Jurkat, Clone E6-1 (cell line): Measurements from ENCODE around the gene TOM1L2.

Experiments used
- DNase-seq: peaks from one replicate; pipeline ENCODE4 v3.0.0-alpha.2; 2011; ENCODE audit warnings: low read depth, low spot score
- H3K4me3 ChIP-seq: 2 replicates; pipeline ENCODE4 v1.5.1; 2011; ENCODE audit warnings: mild to moderate bottlenecking, low read length, control low read depth, moderate library complexity

TOM1L2 gene

GRCh38 chr17:17847118-17847689 is 125.0 kb downstream of the TOM1L2 start:
- DNase-seq, result no peak

GRCh38 chr17:17846645-17847044 is 125.6 kb downstream of the TOM1L2 start:
- DNase-seq, result no peak
- H3K4me3 ChIP-seq, result no peak overlapping the region

More at GRCh38 chr17:17847118-17847689, 125.0 kb downstream of the TOM1L2 start:
- no peak overlapping the region for H3K4me3 ChIP-seq

GRCh38 chr17:17846003-17846402 is 126.2 kb downstream of the TOM1L2 start:
- H3K4me3 ChIP-seq, result no peak overlapping the region
- no peak for DNase-seq

DNA sequence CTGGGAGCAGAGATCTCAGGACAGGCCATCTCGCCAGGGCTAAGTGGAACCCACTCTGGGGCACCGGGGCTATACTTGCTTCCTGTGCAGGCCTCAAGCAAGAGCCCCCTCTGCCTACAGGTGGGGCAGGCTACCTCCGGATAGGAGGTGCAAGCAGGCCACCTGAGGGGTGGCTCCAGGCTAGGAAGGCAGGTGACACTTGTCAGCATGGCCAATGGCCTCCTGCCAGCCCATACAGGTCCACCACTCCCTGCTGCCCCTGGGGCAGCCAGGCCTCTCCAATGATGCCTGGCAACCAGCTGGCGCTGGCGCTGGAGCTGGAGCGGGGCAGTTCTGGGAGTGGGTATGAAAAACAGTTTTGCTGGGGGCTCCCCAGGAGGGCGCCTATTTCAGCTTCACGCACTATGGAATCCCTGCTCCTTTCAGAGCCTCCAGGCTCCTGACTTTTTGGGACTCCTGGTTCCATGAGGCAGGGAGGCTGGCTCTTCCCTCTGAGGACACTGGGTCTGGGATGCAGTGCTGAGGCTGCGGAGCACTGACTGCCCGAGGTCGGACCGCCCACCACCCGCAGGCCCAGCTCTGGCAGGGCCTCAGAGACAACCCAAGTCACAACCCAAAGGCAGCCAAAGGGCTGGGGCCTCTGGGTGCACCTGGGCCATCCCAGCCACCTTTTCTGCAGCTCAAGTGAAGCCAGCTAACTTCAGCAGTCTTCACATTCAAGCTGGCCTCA is 127.0 kb downstream of the TOM1L2 start:
- no peak overlapping the region for H3K4me3 ChIP-seq
- DNase-seq, result no peak

- DNase-seq, result no peak
- no peak overlapping the region for H3K4me3 ChIP-seq
Observed at GRCh38 chr17:17844500-17844899, 127.7 kb downstream of the TOM1L2 start.

DNA sequence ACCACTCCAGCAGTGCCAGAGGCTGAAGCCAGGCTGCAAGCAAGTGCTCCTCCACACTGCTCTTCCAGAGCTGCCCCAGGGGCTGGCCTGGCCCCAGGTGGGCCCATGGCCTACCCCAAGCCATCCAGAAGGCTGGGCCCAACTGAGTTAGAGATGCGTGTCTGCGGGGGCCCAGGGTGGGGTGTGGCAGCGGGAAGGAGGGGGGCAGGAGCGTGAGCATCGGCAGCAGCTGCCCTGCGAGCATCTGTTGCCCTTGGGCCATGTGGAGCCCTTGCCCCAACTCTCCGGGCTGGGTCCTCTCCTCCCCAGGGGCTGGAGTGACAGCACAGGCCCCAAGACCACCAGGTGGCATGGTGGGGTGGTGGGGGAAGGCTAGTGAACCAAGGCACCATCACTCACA is 128.1 kb downstream of the TOM1L2 start:
- DNase-seq, result no peak
- no peak overlapping the region for H3K4me3 ChIP-seq

GRCh38 chr17:17843096-17843495 is 129.1 kb downstream of the TOM1L2 start:
- no peak for DNase-seq
- H3K4me3 ChIP-seq, result no peak overlapping the region

DNA sequence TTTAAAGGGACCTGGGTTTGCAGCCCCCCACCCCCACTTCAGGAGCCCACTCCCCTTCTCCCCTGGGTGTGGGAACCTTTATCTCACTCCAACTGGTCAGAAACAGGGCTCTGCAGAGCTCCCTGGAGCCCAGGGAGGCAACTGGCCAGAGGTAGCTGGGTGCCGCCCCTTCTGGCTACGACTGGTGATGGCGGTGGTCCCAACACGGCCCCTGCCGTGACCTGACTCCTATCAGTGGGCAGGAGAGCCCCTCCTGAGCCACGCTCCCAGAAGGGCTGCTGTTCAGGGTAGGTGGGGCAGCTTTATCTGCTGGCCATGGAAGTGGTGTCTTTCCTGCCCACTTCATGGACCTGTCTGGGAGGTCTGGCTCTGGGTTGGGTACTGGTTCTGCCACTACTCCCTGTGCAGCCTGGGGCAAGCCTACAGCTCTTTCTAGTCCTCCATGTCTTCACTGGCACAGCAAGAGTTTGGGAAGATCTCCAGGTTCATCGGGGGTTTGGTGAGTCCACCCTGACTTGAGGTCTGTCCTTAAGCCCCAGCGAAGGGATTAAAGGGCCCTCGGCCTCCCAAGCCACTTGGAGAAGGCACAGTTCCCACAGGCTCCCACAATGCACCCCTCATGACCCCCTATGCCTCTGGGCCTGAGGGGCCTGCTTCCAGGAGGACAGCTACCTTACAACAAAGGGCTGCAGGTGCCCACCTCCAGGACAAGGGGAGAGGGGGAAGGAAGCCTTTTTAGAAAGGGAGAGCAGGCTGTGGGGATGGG is 129.9 kb downstream of the TOM1L2 start:
- DNase-seq, result no peak
- no peak overlapping the region for H3K4me3 ChIP-seq

- DNase-seq, result no peak
- H3K4me3 ChIP-seq, result no peak overlapping the region
Observed at GRCh38 chr17:17841601-17842025, 130.6 kb downstream of the TOM1L2 start.

- DNase-seq, result no peak
- no peak overlapping the region for H3K4me3 ChIP-seq
Observed at GRCh38 chr17:17840751-17841591, 131.2 kb downstream of the TOM1L2 start.

DNA sequence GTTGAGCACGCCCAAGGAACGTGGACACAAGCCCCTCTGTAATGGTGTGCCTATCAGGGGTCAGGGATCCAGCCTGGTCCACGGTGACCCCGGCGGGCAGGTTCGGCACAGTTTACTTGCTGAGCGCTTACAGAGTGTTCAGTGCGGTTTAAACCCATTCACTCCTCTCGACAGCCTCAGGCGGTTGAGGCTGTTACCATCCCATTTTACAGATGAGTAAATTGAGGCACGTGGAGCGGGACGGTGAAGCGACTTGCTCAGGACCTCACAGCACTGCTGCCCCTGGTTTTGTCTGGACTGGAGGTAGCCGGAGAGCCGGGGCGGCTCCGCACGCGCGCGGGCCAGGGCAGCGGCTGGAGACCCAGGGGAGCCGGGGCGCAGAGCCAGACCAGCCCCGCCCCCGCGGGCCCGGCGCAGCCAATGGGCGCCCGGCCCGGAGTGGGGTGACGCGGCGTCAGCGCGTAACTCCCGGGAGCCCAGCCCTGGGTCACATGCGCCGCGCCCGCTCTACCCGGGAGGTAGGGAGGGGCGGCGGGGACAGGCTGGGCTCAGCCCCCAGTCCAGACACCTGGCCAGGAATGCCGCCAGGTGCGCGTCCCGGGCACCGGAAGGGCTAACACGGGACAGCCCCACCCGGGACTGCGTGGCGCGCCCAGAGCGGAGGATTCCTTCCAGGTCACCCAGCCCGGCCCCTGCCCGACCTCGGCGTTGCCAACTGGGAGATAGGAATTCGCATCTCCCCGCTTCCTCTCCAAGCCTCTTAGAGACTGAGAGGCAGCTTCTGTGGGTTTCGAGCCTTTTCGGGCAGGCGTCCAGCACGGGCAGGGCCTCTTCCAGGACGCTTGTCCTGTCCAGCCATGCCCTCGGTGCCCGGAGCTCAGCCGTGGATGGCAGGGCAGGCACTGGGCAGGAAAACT is 132.2 kb downstream of the TOM1L2 start:
- H3K4me3 ChIP-seq, result no peak overlapping the region
- DNase-seq, result no peak

DNA sequence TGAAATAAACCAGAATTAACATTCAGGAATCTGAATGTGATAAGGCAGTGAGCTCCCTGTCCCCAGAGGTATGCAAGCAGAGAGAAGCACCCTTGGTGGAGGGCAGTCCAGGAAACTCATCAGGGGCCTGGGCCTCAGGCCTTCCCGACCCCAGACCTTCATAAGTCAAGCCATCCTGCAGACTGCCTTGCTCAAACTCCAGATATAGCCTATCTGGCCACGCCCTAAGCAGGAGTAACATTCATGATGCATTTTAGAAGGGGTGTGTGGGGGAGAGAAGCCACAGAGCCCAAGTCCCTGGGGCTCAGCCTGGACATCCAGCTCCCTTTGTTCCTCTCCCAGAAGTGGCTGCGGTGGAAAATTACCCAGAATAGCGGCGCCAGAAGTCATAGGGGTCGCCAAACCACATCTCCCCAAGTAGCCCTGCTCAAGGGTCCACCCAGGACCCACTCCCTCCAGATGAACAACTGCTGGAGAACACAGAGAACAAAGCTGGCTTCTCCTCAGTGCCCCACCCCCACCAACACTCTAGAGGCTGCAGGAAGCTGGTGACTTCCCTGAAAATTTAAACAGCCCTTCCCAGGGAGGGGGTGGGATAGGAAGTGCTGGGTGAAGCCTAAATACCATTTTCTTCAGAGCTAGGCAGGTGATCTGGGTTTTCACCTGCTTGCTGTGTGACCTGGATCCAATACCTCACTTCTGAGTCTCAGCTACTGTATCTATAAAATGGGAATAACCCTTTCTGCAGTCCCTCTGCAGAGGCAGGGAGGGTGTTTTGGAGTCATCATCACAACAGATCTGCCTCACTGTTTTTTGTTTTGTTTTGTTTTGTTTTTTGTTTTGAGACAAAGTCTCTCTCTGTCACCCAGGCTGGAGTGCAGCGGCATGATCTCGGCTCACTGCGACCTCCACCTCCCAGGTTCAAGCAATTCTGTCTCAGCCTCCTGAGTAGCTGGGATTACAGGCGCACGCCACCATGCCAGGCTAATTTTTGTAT is 133.9 kb downstream of the TOM1L2 start:
- DNase-seq, result no peak
- no peak overlapping the region for H3K4me3 ChIP-seq

GRCh38 chr17:17837380-17837821 is 134.8 kb downstream of the TOM1L2 start:
- peak overlapping the region; percentile 83 for H3K4me3 ChIP-seq
- no peak for DNase-seq

GRCh38 chr17:17836818-17837379 is 135.3 kb downstream of the TOM1L2 start, which contains the start of gene SREBF1:
Gene SREBF1 (minus strand): TSS chr17:17836986. CDS start chr17:17836817, 169 bp downstream.
- H3K4me3 ChIP-seq, result peak within 1 kb of the TSS; percentile 83
- DNase-seq, result no peak

- DNase-seq, result peak; percentile 91
- peak overlapping the region; percentile 83 for H3K4me3 ChIP-seq
Observed at GRCh38 chr17:17836250-17836817, 135.9 kb downstream of the TOM1L2 start.
